GM21515 (cell line): ENCODE data around the gene MAS1.
A peak's percentile ranks its signal among the peaks of the same experiment; 100 is the strongest.

ENCODE experiments used
- ATAC-seq: cut with Tn5 transposase; IDR thresholded peaks from one replicate; pipeline ENCODE4 v1.9.1; 2021; ENCODE audit not compliant: unreplicated experiment

MAS1 gene

GRCh38 chr6:159879856-159880255 is 10.9 kb upstream of the MAS1 start:
- ATAC-seq, result no peak

DNA sequence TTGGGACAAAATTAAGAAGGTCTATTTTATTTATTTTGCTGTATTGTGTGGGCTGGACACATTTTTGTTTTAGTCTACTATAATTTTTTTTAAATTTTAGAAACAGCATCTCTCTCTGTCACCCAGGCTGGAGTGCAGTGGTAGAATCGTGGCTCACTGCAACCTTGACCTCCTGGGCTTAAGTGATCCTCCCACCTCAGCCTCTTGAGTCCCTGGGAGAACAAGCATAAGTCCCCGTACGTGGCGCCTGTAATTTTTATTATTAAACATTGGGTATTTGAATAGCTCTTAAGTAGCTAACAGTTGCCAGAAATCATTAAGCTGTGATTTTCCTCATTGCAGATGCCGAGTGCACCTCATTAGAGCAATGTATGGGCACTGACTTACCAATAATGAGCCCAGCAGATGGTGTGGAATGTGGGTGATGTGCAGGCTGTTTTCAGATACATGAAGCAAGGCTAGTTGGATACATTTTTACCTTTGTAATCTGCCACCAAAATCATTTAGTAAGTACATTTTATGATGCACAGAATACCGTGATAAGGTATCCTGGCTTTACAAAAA is 10.3 kb upstream of the MAS1 start:
- no peak for ATAC-seq

GRCh38 chr6:159884720-159885119 is 6.1 kb upstream of the MAS1 start:
- ATAC-seq, result no peak

DNA sequence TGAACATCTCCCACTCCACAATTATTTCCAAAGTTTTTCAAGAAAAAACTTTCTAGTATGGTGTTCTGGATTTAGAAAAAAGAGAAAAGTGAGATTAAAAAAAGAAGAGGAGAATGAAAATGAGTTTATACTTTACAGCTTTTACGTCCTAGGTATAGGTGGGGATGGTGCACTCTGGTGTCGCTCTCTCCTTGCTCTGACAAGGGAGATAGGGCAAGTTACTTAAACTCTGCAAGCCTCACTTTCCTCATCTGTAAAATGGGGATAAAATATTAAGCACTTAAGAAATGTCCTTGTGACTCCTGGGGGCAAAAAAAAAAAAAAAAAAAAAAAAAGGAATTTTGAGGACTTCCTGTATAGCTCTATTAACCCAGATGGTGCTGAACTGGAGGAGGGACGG is 4.5 kb upstream of the MAS1 start:
- no peak for ATAC-seq

DNA sequence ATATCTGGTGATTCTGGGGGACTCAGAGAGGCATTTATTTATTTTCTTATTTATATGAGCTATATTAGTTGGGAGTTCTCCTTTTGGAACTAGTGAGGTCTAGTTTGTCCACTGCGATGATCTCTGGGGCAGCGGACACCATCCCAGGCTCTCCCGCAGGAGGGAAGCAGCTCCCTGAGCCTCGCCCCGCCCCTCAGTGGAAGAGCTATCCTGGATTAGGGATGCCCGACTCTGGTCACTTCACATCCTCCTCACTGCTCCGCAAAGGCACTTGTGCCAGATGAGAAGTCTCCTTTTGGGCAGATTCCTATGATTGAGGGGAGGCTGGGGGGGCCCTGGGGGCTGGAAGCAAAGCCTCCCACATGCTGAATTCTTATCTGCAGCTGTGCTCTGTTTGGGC is 3.6 kb upstream of the MAS1 start:
- ATAC-seq, result no peak

DNA sequence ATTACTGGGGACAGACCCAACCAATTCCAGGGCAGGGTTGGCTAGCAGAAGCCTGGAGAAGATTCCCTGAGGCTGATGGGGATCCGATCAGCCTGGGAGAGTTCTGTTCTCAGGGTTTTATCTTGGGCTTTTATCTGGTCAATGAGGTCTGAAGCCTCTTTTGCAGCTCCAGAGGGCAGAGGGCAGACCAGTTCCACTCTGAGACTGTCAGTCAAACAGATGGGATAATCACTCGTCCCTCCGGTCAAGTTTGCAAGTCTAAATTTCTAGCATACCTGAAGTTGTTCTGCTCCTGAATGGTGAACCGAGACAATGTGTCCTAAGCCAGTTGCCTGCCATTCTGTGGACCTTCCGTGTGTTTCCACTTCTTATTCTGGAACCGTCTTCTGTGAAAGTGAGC is 3.0 kb upstream of the MAS1 start:
- no peak for ATAC-seq

GRCh38 chr6:159890201-159890600 is 587 bp upstream of the MAS1 start:
- ATAC-seq, result no peak

GRCh38 chr6:159892053-159892452 is 1.3 kb downstream of the MAS1 start:
- ATAC-seq, result no peak

- no peak for ATAC-seq
These were observed 2.3 kb downstream of the MAS1 start for GRCh38 chr6:159893064-159893463.

DNA sequence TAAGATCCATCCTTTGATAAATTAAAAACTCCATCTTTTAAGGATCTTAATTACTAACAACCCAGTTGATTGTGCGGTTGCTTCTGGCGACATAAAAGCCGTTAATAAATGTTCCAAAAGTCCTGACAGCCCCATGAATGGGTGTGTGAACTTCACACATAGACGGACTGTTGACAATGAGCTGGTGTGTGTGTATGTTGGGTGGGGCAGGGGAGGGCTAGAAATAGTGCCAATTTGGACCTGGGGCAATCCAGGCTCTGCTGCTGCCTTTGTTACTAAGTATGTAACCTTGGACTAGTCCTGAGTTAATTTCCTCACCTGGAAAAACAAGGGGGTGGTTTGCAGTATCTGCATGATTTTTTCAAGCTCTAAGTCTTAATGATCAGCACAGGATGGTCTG is 4.2 kb downstream of the MAS1 start:
- ATAC-seq, result no peak

GRCh38 chr6:159897603-159898002 is 6.8 kb downstream of the MAS1 start:
- ATAC-seq, result no peak

DNA sequence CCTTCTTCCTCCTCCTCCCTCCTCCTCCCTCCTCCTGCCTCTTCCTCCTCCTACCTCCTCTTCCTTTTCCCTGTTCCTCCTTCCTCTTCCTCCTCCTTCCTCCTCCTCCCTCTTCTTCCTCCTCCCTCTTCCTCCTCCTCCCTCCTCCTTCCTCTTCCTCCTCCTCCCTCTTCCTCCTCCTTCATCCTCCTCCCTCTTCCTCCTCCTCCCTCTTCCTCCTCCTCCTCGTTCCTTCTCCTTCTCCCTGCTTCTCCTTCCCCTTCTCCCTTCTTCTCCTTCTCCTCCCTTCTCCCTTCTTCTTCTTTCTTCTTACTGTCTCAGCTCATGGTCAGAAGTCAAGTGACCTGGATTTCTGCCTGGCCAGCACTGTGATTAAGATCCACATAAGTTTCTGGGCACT is 7.7 kb downstream of the MAS1 start:
- ATAC-seq, result no peak

DNA sequence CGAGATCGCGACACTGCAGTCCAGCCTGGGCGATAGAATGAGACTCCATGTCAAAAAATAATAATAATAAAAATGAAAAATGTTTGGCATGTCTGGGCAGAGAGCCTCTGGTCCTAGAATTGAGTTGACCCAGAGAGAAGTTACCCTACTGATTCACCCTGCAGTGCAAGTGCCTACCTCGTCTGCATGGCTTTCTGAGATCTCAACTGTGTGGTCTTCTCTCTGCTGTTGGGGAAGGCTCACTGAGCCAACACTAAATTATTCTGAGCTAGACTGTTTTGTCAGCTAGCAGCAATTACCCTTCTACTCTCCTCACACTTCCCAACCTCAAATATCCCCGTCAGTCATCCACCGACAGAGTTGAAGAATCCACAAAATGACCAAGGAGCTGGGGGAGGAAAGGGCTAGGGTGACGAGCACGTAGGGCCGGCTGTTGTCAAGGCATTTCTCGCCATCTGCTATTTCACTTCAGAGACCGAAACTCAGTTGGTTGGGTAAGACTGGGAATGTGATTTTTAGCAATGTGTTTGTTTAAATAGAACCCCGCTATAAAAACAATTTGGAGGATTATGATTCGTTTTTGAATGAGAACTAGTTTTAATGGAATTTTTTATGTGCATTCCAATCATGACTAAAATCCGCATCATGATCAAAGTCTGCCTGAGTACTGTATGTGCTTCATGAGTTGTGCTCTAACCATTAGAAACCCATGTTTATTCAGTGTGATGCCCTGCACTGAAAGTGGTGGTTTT is 9.4 kb downstream of the MAS1 start:
- ATAC-seq, result no peak

GRCh38 chr6:159902620-159903019 is 11.8 kb downstream of the MAS1 start:
- no peak for ATAC-seq

DNA sequence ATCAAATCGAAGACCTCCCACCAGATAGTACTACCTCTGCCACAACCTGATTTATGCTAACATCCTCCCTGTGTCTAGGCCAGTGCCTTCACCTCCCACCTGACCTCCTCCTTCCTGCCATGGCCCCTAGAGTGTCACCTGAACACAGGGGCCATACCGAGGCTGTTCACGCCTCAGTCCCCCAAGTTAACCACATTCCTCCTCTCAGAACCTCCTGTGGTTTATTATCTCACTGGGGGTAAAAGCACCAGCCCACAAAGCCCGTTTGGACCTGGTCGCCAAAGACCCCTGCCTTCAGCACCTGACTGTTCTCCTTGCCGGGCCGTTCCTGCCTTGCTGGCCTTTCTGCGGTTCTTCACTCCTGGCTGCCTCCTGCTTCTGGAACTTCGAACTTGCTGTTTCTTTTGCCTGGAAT is 13.7 kb downstream of the MAS1 start:
- peak; percentile 73 for ATAC-seq

DNA sequence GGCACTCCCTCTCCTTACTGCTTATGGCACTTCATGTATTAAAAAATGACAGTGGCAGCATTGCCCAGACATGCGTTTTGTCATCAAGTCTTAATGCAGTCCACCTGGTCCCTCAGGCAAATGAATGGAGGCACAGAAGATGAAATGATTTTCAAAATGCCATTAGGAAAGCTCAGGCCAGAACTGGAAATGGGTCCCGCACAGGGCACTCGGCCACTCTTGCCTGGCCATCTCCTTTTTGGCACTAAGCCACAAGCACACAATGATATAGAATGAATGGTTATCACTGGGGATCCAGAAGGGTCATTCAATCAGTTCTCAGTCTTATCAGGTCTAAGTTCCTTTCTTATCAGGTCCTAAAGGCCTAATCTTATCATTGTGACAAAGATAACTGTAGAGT is 15.6 kb downstream of the MAS1 start:
- no peak for ATAC-seq

DNA sequence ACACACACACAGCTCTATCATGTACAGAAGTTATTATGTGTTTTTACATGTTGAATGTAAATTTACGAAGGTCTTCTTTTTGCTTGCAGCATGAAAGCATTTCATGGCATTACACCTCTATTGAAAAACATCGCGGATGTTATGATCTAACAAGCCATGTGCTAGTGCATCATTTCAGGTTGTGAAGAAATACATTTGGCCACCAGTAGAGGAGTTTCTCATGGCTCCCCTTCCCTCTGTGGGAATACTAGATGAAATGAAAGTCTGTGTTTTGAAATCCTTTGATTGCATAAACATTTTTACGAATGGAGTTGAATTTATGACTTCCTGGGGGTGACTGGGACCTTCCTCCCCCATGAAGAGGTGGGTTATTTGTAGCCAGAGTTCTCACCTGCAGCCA is 17.7 kb downstream of the MAS1 start:
- no peak for ATAC-seq

DNA sequence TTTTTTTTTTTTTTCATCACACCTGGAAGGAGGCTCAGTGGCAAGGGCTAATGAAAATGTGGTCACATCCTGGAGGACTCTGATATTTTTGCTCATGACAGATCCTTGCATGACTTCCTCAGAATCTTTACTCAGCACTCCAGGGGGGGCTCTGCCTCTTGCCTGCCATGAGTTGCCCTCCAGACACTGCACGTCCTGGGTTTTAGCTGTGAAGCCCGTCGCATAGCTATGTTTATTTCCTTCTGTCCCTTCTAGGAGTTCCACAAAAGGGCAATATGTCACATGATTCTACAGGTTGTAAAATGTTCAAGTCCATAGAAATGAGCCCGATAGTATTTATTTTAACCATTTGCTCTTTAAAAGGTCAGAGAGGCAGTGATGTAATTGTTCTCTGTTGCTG is 18.2 kb downstream of the MAS1 start:
- ATAC-seq, result no peak

DNA sequence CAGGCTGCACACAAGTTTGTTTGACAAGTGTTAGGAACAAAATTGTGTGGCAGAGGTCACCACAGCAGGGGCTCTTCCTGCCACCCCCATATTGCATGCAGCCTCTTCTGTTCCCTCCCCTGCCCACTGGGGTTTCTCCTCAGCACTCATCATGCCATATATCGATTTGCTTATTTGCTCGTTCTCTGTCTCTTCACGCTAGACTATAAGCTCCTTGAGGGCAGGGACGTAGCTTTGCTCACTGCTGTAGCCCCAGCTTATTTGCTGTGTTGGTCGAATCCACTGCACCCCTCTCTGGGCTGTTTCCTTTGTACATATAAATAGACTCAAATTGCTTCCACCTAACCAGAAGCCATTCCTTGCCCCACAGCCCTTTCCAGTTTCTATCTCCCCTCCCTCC is 19.6 kb downstream of the MAS1 start:
- no peak for ATAC-seq

- no peak for ATAC-seq
These were observed 22.6 kb downstream of the MAS1 start for GRCh38 chr6:159913375-159913774.

DNA sequence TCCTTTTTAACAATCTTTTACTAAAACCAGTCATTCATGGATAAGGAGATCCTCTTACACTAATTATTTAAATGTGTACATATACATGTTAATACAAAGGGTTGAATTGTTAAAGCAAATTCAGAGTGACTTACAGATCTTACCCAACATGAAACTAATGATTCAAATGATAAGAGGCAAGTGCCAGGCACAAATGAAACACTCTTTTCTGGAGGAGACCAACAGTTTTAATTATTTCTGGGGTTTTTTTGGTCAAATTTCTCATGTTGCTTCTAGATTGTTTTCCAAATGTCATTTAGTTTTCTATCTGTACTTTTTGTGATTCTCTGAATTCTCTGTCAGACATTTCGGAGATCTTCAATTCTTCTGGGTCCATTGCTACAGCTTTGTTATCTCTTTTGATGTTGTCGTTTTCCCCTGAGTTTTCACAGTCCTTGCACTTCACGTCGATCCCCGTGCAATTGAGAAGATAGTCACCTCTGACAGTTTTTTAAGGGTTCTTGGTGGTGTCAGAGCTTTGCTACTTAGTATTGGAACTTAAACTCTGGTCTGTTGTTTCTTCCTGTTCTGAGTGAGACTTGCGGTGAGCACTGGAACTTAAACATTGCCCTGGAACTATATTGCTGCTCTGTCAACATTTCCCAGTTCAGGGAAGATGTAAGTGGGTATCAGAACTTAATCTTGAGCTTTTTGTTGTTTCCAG is 23.2 kb downstream of the MAS1 start:
- no peak for ATAC-seq

- no peak for ATAC-seq
These were observed 23.8 kb downstream of the MAS1 start for GRCh38 chr6:159914565-159914923.

- no peak for ATAC-seq
These were observed 24.6 kb downstream of the MAS1 start for GRCh38 chr6:159915397-159915796.
